RWPE2 (cell line): ENCODE measurements around the gene TMEM14C.
A peak's percentile ranks its signal among the peaks of the same experiment; 100 is the strongest.

Experiments used
- ATAC-seq: fragments of 200-7000 bp; cut with Tn5 transposase; 3 replicates; pipeline ENCODE4 v1.9.1; 2021; ENCODE audit warnings: low read depth
- DNase-seq: peaks from one replicate; pipeline ENCODE4 v3.0.0-alpha.2; 2020; ENCODE audit warnings: low spot score
- H3K27ac ChIP-seq: fragments of 450-650 bp; 2 replicates; pipeline ENCODE4 v1.5.1; 2017; ENCODE audit warnings: mild to moderate bottlenecking; ENCODE audit not compliant: poor library complexity, severe bottlenecking
- H3K27me3 ChIP-seq: fragments of 250-450 bp; sonication (Bioruptor Pico); 2 replicates; pipeline ENCODE4 v1.5.1; 2021; ENCODE audit warnings: mild to moderate bottlenecking, moderate library complexity; ENCODE audit not compliant: insufficient read depth, poor library complexity, severe bottlenecking
- H3K36me3 ChIP-seq: fragments of 250-450 bp; sonication (Bioruptor Pico); 2 replicates; pipeline ENCODE4 v1.5.1; 2020; ENCODE audit warnings: low read depth, mild to moderate bottlenecking, moderate library complexity
- H3K4me1 ChIP-seq: fragments of 250-450 bp; sonication (Bioruptor Pico); 2 replicates; pipeline ENCODE4 v1.5.1; 2021; ENCODE audit warnings: mild to moderate bottlenecking, moderate library complexity; ENCODE audit not compliant: insufficient read depth, poor library complexity, severe bottlenecking
- H3K4me3 ChIP-seq: fragments of 250-450 bp; sonication (Bioruptor Pico); 2 replicates; pipeline ENCODE4 v1.5.1; 2021; ENCODE audit warnings: mild to moderate bottlenecking, moderate library complexity; ENCODE audit not compliant: severe bottlenecking
- H3K9me3 ChIP-seq: fragments of 250-450 bp; sonication (Bioruptor Pico); 2 replicates; pipeline ENCODE4 v1.5.1; 2021; ENCODE audit warnings: mild to moderate bottlenecking, moderate library complexity; ENCODE audit not compliant: severe bottlenecking
- TF ChIP-seq, protein P1 (sequence below): fragments of 450-650 bp; IDR thresholded peaks from one replicate; pipeline ENCODE4 v1.5.1; 2017; ENCODE audit warnings: mild to moderate bottlenecking, moderate library complexity; ENCODE audit not compliant: poor library complexity, severe bottlenecking

TMEM14C gene

DNA sequence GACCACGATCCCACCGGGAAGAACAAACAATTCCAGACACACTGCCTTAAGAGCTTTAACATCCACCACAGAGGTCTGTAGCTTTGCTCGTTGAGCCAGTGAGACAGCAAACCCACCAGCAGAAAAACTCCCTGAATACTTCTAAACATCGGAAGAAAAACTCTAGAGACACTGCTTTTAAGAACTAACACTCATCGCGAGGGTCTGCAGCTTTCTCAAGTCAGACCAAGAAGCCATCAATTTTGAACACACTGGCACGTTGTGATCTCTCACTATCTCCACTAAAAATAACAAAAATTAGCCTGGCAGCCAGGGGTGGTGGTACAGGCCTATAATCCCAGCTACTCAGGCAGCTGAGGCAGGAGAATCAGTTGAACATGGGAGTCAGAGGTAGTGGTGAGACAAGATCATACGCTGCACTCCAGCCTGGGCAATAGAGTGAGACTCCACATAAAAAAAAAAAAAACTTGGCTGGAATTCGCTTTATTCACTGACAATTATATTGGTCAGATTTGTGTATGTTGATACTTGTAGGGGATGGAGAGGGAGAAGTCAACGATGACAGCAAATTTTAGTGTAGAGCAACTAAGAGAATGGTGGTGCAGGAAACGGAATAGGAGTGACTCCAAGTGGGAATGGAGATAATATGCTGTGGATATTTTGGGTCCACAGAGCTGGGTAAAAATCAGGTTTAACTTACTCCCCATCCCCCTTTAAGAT is 860 bp upstream of the TMEM14C start:
- peaks cover 6% of the 10 kb centered on the region for H3K9me3 ChIP-seq
- no peak for ATAC-seq
- peak overlapping the region; percentile 57 for H3K4me3 ChIP-seq
- no peak for DNase-seq
- TF ChIP-seq, protein P1, sequence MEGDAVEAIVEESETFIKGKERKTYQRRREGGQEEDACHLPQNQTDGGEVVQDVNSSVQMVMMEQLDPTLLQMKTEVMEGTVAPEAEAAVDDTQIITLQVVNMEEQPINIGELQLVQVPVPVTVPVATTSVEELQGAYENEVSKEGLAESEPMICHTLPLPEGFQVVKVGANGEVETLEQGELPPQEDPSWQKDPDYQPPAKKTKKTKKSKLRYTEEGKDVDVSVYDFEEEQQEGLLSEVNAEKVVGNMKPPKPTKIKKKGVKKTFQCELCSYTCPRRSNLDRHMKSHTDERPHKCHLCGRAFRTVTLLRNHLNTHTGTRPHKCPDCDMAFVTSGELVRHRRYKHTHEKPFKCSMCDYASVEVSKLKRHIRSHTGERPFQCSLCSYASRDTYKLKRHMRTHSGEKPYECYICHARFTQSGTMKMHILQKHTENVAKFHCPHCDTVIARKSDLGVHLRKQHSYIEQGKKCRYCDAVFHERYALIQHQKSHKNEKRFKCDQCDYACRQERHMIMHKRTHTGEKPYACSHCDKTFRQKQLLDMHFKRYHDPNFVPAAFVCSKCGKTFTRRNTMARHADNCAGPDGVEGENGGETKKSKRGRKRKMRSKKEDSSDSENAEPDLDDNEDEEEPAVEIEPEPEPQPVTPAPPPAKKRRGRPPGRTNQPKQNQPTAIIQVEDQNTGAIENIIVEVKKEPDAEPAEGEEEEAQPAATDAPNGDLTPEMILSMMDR, result no peak
- H3K27ac ChIP-seq, result peak overlapping the region; percentile 76
- no peaks in the 10 kb centered on the region for H3K27me3 ChIP-seq
- H3K36me3 ChIP-seq, result peaks cover 18% of the 10 kb centered on the region
- no peaks in the 10 kb centered on the region for H3K4me1 ChIP-seq

DNA sequence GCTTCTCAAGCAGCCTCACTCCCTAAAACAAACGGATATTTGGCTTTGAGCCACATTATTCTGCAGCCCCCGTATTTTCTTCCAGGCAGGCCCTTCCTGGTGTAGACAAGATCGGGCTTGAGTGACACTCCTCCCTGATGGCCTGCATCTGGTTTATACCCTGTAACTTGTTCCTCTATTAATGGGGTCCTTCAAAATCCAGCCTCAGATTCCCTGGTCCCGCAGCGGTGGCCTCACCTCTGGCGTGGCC is 375 bp upstream of the TMEM14C start:
- Histone ChIP-seq H3K4me3 (peak overlapping the region; percentile 57), H3K4me1 (no peaks in the 10 kb centered on the region), H3K9me3 (peaks cover 6% of the 10 kb centered on the region), H3K36me3 (peaks cover 23% of the 10 kb centered on the region), H3K27me3 (no peaks in the 10 kb centered on the region), H3K27ac (peak overlapping the region; percentile 76)
- TF ChIP-seq, protein P1, result no peak
- DNase-seq, result no peak
- no peak for ATAC-seq

DNA sequence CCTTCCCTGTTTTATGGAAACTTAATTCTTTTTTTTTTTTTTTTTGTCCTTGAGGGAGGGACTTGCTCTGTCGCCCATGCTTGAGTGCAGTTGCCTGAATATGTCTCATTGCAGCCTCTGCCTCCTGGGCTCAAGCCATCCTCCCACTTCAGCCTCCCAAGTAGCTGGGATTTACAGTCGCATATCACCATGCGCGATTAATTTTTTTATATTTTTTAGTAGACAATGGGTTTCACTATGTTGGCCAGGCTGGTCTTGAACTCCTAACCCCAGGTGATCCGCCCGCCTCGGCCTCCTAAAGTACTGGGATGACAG is 654 bp downstream of the TMEM14C start:
- ATAC-seq (no peak), DNase-seq (no peak)
- peaks cover 33% of the 10 kb centered on the region for H3K36me3 ChIP-seq
- TF ChIP-seq, protein P1, result no peak
- H3K4me1 ChIP-seq, result no peaks in the 10 kb centered on the region
- peak overlapping the region; percentile 57 for H3K4me3 ChIP-seq
- peaks cover 2% of the 10 kb centered on the region for H3K9me3 ChIP-seq
- no peaks in the 10 kb centered on the region for H3K27me3 ChIP-seq
- peak overlapping the region; percentile 76 for H3K27ac ChIP-seq

DNA sequence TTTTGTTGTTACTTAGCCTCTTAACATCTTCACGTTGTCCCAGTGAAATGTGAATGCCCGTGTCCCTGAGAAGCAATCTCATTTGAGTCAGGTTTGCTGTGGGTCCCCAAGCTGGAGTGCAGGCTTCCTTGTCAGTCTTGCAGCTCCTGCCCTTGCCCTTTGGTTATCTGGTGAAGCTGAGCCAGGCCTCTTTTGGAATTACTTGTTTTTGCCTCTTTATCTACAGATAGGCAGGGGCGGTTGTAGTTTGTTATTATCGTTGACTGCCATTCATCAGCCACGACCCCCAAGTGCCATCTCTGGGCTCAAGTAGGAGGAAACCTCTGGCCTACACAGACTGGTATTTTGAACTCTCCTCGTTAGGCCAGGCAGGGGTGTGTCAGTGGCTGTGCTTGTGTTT is 2.2 kb downstream of the TMEM14C start:
- no peaks in the 10 kb centered on the region for H3K4me1 ChIP-seq
- H3K9me3 ChIP-seq, result no peaks in the 10 kb centered on the region
- no peak for ATAC-seq
- peaks cover 49% of the 10 kb centered on the region for H3K36me3 ChIP-seq
- TF ChIP-seq, protein P1, result no peak
- H3K27ac ChIP-seq, result no peak overlapping the region
- no peak overlapping the region for H3K4me3 ChIP-seq
- DNase-seq, result no peak
- H3K27me3 ChIP-seq, result no peaks in the 10 kb centered on the region

DNA sequence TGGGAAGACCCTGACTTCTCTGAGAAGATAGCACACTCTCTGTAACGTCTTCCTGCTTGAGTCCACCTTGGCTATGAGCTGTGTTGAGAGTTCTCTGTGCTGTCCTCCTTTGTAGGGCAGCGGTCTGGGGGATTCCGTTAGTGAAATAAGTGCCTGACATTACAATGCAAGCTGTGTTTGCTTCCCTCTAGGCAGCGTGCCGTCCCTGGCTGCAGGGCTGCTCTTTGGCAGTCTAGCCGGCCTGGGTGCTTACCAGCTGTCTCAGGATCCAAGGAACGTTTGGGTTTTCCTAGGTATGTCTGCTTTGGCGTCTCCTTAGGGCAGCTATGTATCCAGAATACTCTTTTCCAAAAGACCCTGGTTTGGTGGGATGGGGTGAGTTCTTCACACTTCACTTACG is 2.8 kb downstream of the TMEM14C start:
- Histone ChIP-seq H3K36me3 (peaks cover 55% of the 10 kb centered on the region), H3K27ac (no peak overlapping the region), H3K4me1 (no peaks in the 10 kb centered on the region), H3K27me3 (no peaks in the 10 kb centered on the region), H3K4me3 (no peak overlapping the region), H3K9me3 (no peaks in the 10 kb centered on the region)
- DNase-seq, result no peak
- TF ChIP-seq, protein P1, result no peak
- no peak for ATAC-seq
